Lower leg skin (tissue), 3 donors: ENCODE data around the gene TTC4.

Source experiments
- POLR2A ChIP-seq, 2 donors: fragments of 450-650 bp; IDR thresholded peaks; one replicate each; pipeline ENCODE4 v1.6.1; 2016 to 2017; ENCODE audit warnings: antibody characterized with exemption in 2 of 2, mild to moderate bottlenecking in 1 of 2, moderate library complexity in 1 of 2
- TF ChIP-seq, protein P1 (sequence below), 3 donors: fragments of 450-650 bp; IDR thresholded peaks; one replicate each; pipeline ENCODE4 v1.5.1; 2016; ENCODE audit warnings: antibody characterized with exemption in 3 of 3, mild to moderate bottlenecking in 3 of 3, moderate library complexity in 2 of 3

DNA sequence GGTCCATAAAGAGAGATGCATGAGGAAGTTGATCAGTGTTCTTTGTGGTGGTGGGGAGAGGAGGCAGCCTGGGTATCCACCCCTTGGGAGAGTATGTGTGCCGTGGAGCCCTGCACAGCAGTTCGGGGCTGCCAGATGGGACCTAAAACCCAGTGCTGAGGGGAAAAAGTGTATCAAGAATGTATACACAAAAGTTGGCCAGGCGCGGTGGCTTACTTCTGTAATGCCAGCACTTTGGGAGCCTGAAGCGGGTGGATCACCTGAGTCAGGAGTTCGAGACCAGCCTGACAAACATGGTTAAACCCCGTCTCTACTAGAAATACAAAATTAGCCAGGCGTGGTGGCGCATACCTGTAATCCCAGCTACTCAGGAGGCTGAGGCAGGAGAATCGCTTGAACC, 4.1 kb upstream of the TTC4 start:
- TF ChIP-seq, protein P1, sequence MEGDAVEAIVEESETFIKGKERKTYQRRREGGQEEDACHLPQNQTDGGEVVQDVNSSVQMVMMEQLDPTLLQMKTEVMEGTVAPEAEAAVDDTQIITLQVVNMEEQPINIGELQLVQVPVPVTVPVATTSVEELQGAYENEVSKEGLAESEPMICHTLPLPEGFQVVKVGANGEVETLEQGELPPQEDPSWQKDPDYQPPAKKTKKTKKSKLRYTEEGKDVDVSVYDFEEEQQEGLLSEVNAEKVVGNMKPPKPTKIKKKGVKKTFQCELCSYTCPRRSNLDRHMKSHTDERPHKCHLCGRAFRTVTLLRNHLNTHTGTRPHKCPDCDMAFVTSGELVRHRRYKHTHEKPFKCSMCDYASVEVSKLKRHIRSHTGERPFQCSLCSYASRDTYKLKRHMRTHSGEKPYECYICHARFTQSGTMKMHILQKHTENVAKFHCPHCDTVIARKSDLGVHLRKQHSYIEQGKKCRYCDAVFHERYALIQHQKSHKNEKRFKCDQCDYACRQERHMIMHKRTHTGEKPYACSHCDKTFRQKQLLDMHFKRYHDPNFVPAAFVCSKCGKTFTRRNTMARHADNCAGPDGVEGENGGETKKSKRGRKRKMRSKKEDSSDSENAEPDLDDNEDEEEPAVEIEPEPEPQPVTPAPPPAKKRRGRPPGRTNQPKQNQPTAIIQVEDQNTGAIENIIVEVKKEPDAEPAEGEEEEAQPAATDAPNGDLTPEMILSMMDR (IDR thresholded peaks at IDR 0.05): no peak
- TF ChIP-seq POLR2A (IDR thresholded peaks at IDR 0.05): no peak
